Vagina (tissue), 2 donors: ENCODE measurements around the gene CDON.

Experiments
- CTCF ChIP-seq, 3 experiments: fragments of 450-650 bp in 2 of 3; fragments of 200-600 bp in 1 of 3; sonication (generic) in 1 of 3; IDR thresholded peaks; one replicate each; pipeline ENCODE4 v1.5.1; 2017 to 2019; ENCODE audit warnings: antibody characterized with exemption in 3 of 3, mild to moderate bottlenecking in 2 of 3, moderate library complexity in 2 of 3
- POLR2A ChIP-seq, 2 donors: fragments of 450-650 bp; IDR thresholded peaks; one replicate each; pipeline ENCODE4 v1.6.1; 2017; ENCODE audit warnings: antibody characterized with exemption in 2 of 2, mild to moderate bottlenecking in 2 of 2, moderate library complexity in 2 of 2
- POLR2AphosphoS5 ChIP-seq, 2 donors: sonication (generic); formaldehyde crosslinking; IDR thresholded peaks; one replicate each; pipeline ENCODE4 v1.9.0; 2017; ENCODE audit warnings: antibody characterized with exemption in 2 of 2, mild to moderate bottlenecking in 2 of 2, low read depth in 1 of 2; ENCODE audit not compliant: insufficient read depth in 1 of 2

- no peak for TF ChIP-seq CTCF (IDR thresholded peaks at IDR 0.05)
- TF ChIP-seq POLR2A (IDR thresholded peaks at IDR 0.05) = no peak
- TF ChIP-seq POLR2AphosphoS5 (IDR thresholded peaks at IDR 0.05; ENCODE audit: insufficient read depth in 1 of 2, low read depth in 1 of 2) = no peak
Observed at GRCh38 chr11:126025822-126026221, 36.8 kb downstream of the CDON start.
